C4-2B (cell line): ENCODE measurements around the gene USP34.

Experiments
- H3K27ac ChIP-seq: fragments of 450-650 bp; 2 replicates; pipeline ENCODE4 v1.5.1; 2017
- ZFX ChIP-seq: fragments of 450-650 bp; IDR thresholded peaks from 2 replicates; pipeline ENCODE4 v1.6.1; 2017
- TF ChIP-seq, protein P1 (sequence below): fragments of 450-650 bp; conservative IDR thresholded peaks from 2 replicates; pipeline ENCODE4 v1.5.1; 2017; ENCODE audit warnings: mild to moderate bottlenecking

USP34 gene

DNA sequence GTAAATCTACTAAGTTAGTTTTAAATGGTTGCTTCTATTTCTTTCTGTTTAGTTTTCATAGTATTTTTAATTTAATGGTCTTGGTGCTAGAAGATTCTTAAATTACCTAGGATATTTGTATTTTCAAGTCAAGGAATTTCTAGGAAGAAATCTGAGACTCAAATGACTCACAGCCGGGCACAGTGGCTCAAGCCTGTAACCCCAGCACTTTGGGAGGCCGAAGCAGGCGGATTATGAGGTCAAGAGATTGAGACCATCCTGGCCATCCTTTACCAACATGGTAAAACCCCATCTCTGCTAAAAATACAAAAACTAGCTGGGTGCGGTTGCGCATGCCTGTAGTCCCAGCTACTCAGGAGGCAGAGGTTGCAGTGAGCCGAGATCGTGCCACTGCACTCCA, 213.4 kb downstream of the USP34 start:
- TF ChIP-seq ZFX, result no peak
- TF ChIP-seq, protein P1, sequence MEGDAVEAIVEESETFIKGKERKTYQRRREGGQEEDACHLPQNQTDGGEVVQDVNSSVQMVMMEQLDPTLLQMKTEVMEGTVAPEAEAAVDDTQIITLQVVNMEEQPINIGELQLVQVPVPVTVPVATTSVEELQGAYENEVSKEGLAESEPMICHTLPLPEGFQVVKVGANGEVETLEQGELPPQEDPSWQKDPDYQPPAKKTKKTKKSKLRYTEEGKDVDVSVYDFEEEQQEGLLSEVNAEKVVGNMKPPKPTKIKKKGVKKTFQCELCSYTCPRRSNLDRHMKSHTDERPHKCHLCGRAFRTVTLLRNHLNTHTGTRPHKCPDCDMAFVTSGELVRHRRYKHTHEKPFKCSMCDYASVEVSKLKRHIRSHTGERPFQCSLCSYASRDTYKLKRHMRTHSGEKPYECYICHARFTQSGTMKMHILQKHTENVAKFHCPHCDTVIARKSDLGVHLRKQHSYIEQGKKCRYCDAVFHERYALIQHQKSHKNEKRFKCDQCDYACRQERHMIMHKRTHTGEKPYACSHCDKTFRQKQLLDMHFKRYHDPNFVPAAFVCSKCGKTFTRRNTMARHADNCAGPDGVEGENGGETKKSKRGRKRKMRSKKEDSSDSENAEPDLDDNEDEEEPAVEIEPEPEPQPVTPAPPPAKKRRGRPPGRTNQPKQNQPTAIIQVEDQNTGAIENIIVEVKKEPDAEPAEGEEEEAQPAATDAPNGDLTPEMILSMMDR, result no peak
- no peak overlapping the region for H3K27ac ChIP-seq

GRCh38 chr2:61255580-61256437, 215.1 kb downstream of the USP34 start:
- H3K27ac ChIP-seq, result no peak overlapping the region
- TF ChIP-seq, protein P1, result no peak
- TF ChIP-seq ZFX, result no peak

DNA sequence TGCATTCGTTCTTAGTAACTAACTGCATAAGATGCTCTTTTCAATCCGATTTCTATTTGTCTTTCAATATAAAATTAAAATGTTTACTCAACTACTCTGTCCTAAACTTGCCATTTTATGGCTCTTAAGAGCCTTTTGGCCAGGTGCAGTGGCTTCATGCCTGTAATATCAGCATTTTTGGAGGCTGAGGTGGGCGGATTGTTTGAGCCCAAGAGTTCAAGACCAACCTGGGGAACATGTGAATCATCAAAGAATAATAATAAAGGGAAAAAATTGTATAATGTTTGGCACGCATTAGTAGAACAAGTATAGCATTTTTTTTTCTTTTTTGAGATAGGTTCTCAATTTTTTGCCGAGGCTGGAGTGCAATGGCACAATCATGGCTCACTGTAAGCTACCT, 216.4 kb downstream of the USP34 start:
- TF ChIP-seq, protein P1, result no peak
- TF ChIP-seq ZFX, result no peak
- no peak overlapping the region for H3K27ac ChIP-seq

DNA sequence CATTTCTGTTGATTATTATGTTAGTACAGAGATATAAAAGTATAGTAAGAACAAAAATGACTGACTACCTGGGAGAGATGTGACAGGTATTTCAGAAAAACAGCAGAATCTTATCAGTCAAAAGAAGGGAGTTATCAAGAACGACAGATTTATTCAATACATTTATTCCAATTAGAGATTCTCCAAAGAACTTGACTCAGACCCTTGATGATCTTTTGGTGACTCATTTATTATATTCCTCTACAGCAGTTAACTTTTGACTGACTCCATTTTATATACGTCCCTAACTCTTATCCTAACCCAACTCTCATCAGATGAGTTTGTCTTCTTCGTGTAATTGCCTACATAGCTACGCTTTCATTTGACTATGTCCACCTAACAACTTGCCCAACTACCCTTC, 217.8 kb downstream of the USP34 start:
- H3K27ac ChIP-seq, result no peak overlapping the region
- TF ChIP-seq ZFX, result no peak
- TF ChIP-seq, protein P1, result no peak

GRCh38 chr2:61252031-61252430, 218.9 kb downstream of the USP34 start:
- TF ChIP-seq, protein P1, result no peak
- no peak for TF ChIP-seq ZFX
- H3K27ac ChIP-seq, result no peak overlapping the region

DNA sequence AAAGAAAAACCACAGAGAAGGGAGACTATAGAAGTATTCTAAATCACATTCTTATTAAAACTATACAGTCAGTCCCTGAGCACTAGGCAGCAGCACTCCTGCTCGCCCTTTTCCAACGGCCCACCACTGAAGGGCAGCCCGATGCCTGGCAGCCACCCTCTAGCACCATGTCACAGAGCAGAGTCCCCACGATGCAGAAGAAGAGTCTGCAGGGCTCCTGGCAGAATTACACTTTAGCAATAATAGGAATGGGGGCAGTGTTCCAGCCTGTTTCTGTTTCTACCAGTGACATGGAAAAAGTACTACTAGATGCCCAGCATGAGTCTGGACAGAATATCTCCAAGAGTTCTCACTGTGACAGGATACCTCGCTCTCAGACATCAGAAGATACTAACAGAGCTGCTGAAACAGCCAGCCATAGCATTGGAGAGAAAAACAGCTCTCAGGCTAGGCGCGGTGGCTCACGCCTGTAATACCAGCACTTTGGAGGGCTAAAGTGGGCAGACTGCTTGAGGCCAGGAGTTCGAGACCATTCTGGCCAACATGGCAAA, 221.3 kb downstream of the USP34 start:
- no peak overlapping the region for H3K27ac ChIP-seq
- no peak for TF ChIP-seq ZFX
- TF ChIP-seq, protein P1, result no peak

DNA sequence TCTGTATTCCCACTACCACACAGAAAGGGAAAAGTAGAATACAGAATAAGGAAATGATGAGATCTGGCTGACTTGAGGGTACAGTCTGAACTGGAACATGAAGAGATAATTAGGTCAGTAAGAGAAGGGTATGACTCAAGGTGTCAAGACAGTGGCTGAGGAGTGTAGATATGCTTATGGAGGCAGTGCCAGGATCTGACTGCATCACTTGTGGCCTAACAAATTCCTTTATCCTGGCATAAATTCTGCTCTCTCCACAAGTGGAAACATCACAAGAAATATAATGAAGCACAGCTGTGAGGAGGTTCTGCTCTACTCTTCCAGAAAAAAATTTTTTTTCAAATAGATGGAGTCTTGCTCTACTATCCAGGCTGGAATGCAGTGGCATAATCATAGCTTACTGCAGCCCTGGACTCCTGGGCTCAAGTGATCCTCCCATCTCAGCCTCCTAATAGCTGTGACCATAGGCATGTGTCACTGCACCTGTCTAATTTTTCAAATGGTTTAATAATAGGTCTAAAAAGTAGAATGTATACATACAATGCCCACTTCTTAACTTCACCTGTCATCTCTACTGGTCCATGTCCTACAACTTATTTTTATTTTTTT, 223.6 kb downstream of the USP34 start:
- TF ChIP-seq, protein P1, result no peak
- no peak for TF ChIP-seq ZFX
- no peak overlapping the region for H3K27ac ChIP-seq
